ENCODE measurements around the gene PIGP.
"Not testable (repeated sequence)": the region's sequence is repeated elsewhere in the genome, so short reads cannot be mapped to it uniquely, and the experiment has no call there.

The PIGP gene

GRCh38 chr21:37072988-37073416, at the start of gene PIGP, which contains the start of gene TTC3:
PIGP (minus strand) TSS chr21:37073071; CDS start chr21:37072515, 556 bp downstream.
TTC3 (plus strand) TSS chr21:37073254; CDS start chr21:37087258, 14,004 bp downstream.
- peak; percentile 93 to 97 for DNase-seq

- no peak for DNase-seq
These were observed 46.7 kb upstream of the PIGP start for GRCh38 chr21:37119421-37120218.

- no peak for DNase-seq
These were observed 45.4 kb upstream of the PIGP start for GRCh38 chr21:37118187-37118826.

- no peak for DNase-seq
These were observed 44.3 kb upstream of the PIGP start for GRCh38 chr21:37117204-37117603.

- DNase-seq = not testable (repeated sequence)
These were observed 43.6 kb upstream of the PIGP start for GRCh38 chr21:37116459-37116858.

GRCh38 chr21:37114301-37114700, 41.4 kb upstream of the PIGP start:
- DNase-seq = not testable (repeated sequence)

- DNase-seq = not testable (repeated sequence)
These were observed 38.2 kb upstream of the PIGP start for GRCh38 chr21:37111029-37111428.

- no peak for DNase-seq
These were observed 34.1 kb upstream of the PIGP start for GRCh38 chr21:37106998-37107397.

- not testable (repeated sequence) for DNase-seq
These were observed 29.9 kb upstream of the PIGP start for GRCh38 chr21:37102746-37103145.

- no peak for DNase-seq
These were observed 28.5 kb upstream of the PIGP start for GRCh38 chr21:37101384-37101783.

- DNase-seq = no peak
These were observed 27.4 kb upstream of the PIGP start for GRCh38 chr21:37100316-37100715.

- no peak for DNase-seq
These were observed 25.9 kb upstream of the PIGP start for GRCh38 chr21:37098751-37099150.

GRCh38 chr21:37095821-37096220, 22.9 kb upstream of the PIGP start:
- no peak for DNase-seq

- DNase-seq = no peak
These were observed 21.1 kb upstream of the PIGP start for GRCh38 chr21:37093977-37094376.

- no peak for DNase-seq
These were observed 15.4 kb upstream of the PIGP start for GRCh38 chr21:37088186-37088735.

GRCh38 chr21:37087188-37087587, 14.3 kb upstream of the PIGP start:
- DNase-seq = no peak

- no peak for DNase-seq
These were observed 12.9 kb upstream of the PIGP start for GRCh38 chr21:37085726-37086125.

- DNase-seq = no peak
These were observed 10.1 kb upstream of the PIGP start for GRCh38 chr21:37082856-37083528.

GRCh38 chr21:37082375-37082774, 9.5 kb upstream of the PIGP start:
- peak in 1 of 2 experiments; percentile 35 for DNase-seq

GRCh38 chr21:37079211-37079824, 6.4 kb upstream of the PIGP start:
- no peak for DNase-seq

- DNase-seq = no peak
These were observed 4.5 kb upstream of the PIGP start for GRCh38 chr21:37077403-37077802.

- no peak for DNase-seq
These were observed 3.4 kb upstream of the PIGP start for GRCh38 chr21:37076087-37076850.
